IMR-90 (cell line): ENCODE measurements around the gene PGAP1. TPM values are rescaled to one million over a fixed set of nuclear protein-coding genes. Genes with fewer than 3 reads are reported as not detected.

Experiments
- ATAC-seq: fragments of 200-7000 bp; cut with Tn5 transposase; 2 replicates; pipeline ENCODE4 v1.9.1; 2020; ENCODE audit warnings: low read depth, mild to moderate bottlenecking, moderate library complexity
- BruUV-seq: library from RNA; stranded (reverse); fragments of 400-500 nt; replicated peaks from 2 replicates; lab custom pipeline; 2021; lab: Mats Ljungman, UMichigan
- CTCF ChIA-PET: fragments of 300-600 bp; formaldehyde crosslinking; extraction: SDS; loops from one replicate; lab custom pipeline; 2021; ENCODE audit warnings: antibody characterized with exemption; lab: Yijun Ruan, JAX
- POLR2A ChIA-PET: fragments of 300-600 bp; sonication (Branson Sonifier 250); formaldehyde crosslinking; loops from one replicate; lab custom pipeline; 2022; ENCODE audit warnings: antibody characterized with exemption; ENCODE audit not compliant: unreplicated experiment; lab: Charles Lee
- DNase-seq: peaks from one replicate; pipeline ENCODE4 v3.0.0; 2013
- H2AFZ ChIP-seq: replicated peaks from 2 replicates; pipeline ENCODE3; 2013; ENCODE audit warnings: low read length, mild to moderate bottlenecking; ENCODE audit not compliant: poor library complexity
- H2AK5ac ChIP-seq: 2 replicates; pipeline ENCODE4 v1.6.1; 2013; ENCODE audit warnings: low read depth, low read length, inconsistent platforms
- H2AK9ac ChIP-seq: replicated peaks from 2 replicates; pipeline ENCODE3; 2013; ENCODE audit warnings: mild to moderate bottlenecking, low read depth, low read length, moderate library complexity; ENCODE audit not compliant: poor library complexity
- H2BK120ac ChIP-seq: 2 replicates; pipeline ENCODE4 v1.6.1; 2013; ENCODE audit warnings: low read depth, low read length, inconsistent platforms
- H2BK15ac ChIP-seq: 3 replicates; pipeline ENCODE4 v1.6.1; 2013; ENCODE audit warnings: low read depth, low read length, inconsistent platforms
- H2BK20ac ChIP-seq: 2 replicates; pipeline ENCODE4 v1.6.1; 2013; ENCODE audit warnings: low read depth, mild to moderate bottlenecking, inconsistent platforms, low read length, moderate library complexity
- H2BK5ac ChIP-seq: 2 replicates; pipeline ENCODE4 v1.6.1; 2013; ENCODE audit warnings: mild to moderate bottlenecking, low read depth, low read length, inconsistent platforms; ENCODE audit not compliant: poor library complexity, severe bottlenecking
- H3K14ac ChIP-seq: replicated peaks from 2 replicates; pipeline ENCODE4 v1.6.1; 2013; ENCODE audit warnings: low read depth, low read length, inconsistent platforms
- H3K18ac ChIP-seq: 2 replicates; pipeline ENCODE4 v1.6.1; 2013; ENCODE audit warnings: low read depth, low read length, control low read depth
- H3K23ac ChIP-seq: 2 replicates; pipeline ENCODE4 v1.6.1; 2013; ENCODE audit warnings: low read depth, low read length, inconsistent platforms
- H3K27ac ChIP-seq: 2 replicates; pipeline ENCODE4 v1.5.1; 2013; ENCODE audit warnings: mild to moderate bottlenecking, control low read depth, low read length; ENCODE audit not compliant: insufficient read depth
- H3K27me3 ChIP-seq: 2 replicates; pipeline ENCODE4 v1.6.1; 2013; ENCODE audit warnings: low read length; ENCODE audit not compliant: control insufficient read depth, insufficient read depth
- H3K36me3 ChIP-seq: 2 replicates; pipeline ENCODE4 v1.6.1; 2013; ENCODE audit warnings: low read length, mixed read lengths; ENCODE audit not compliant: control insufficient read depth, insufficient read depth
- H3K4ac ChIP-seq: 2 replicates; pipeline ENCODE4 v1.6.1; 2013; ENCODE audit warnings: low read depth, low read length, inconsistent platforms
- H3K4me1 ChIP-seq: 2 replicates; pipeline ENCODE4 v1.6.1; 2013; ENCODE audit warnings: low read length, mixed read lengths; ENCODE audit not compliant: control insufficient read depth, insufficient read depth
- H3K4me2 ChIP-seq: 2 replicates; pipeline ENCODE4 v1.6.1; 2013; ENCODE audit warnings: low read depth, mild to moderate bottlenecking, control low read depth, low read length, moderate library complexity
- H3K4me3 ChIP-seq: 2 replicates; pipeline ENCODE4 v1.5.1; 2013; ENCODE audit warnings: low read depth, mild to moderate bottlenecking, control low read depth, low read length, moderate library complexity; ENCODE audit not compliant: insufficient read depth
- H3K56ac ChIP-seq: 2 replicates; pipeline ENCODE4 v1.6.1; 2013; ENCODE audit warnings: low read length, inconsistent platforms; ENCODE audit not compliant: insufficient read depth; ENCODE audit errors: extremely low read depth
- H3K79me1 ChIP-seq, 2 experiments: 2 replicates each; pipeline ENCODE4 v1.6.1; 2013; ENCODE audit warnings: low read length in 2 of 2, inconsistent platforms in 1 of 2, low read depth in 1 of 2
- H3K9ac ChIP-seq: 2 replicates; pipeline ENCODE4 v1.6.1; 2013; ENCODE audit warnings: low read depth, low read length, control low read depth
- H3K9me1 ChIP-seq: 2 replicates; pipeline ENCODE4 v1.6.1; 2013; ENCODE audit warnings: low read length, inconsistent platforms; ENCODE audit not compliant: insufficient read depth
- H3K9me3 ChIP-seq: 2 replicates; pipeline ENCODE4 v1.6.1; 2013; ENCODE audit warnings: low read length; ENCODE audit not compliant: control insufficient read depth, insufficient read depth
- H4K20me1 ChIP-seq: 2 replicates; pipeline ENCODE4 v1.6.1; 2013; ENCODE audit warnings: low read length, inconsistent platforms; ENCODE audit not compliant: insufficient read depth
- H4K5ac ChIP-seq: 2 replicates; pipeline ENCODE4 v1.6.1; 2013; ENCODE audit warnings: mild to moderate bottlenecking, low read depth, low read length, control low read depth
- H4K8ac ChIP-seq, 2 experiments: 2 replicates each; pipeline ENCODE4 v1.6.1; 2013; ENCODE audit warnings: low read depth in 2 of 2, low read length in 2 of 2, control low read depth in 1 of 2, inconsistent platforms in 1 of 2
- H4K91ac ChIP-seq: 2 replicates; pipeline ENCODE4 v1.6.1; 2013; ENCODE audit warnings: low read depth, low read length, inconsistent platforms; ENCODE audit not compliant: insufficient read depth
- BHLHE40 ChIP-seq: fragments of 150-350 bp; IDR thresholded peaks from 2 replicates; pipeline ENCODE4 v1.6.1; 2016; ENCODE audit warnings: mild to moderate bottlenecking, low read depth, low read length
- CEBPB ChIP-seq: IDR thresholded peaks from 2 replicates; pipeline ENCODE4 v1.6.1; 2012; ENCODE audit warnings: low read depth, low read length, improper control_type of control experiment
- CHD1 ChIP-seq: IDR thresholded peaks from 2 replicates; pipeline ENCODE4 v1.6.1; 2012; ENCODE audit warnings: low read depth, low read length, improper control_type of control experiment
- CTCF ChIP-seq: conservative IDR thresholded peaks from 2 replicates; pipeline ENCODE4 v1.5.1; 2012; ENCODE audit warnings: mild to moderate bottlenecking, low read depth, low read length, improper control_type of control experiment
- ELK1 ChIP-seq: fragments of 150-350 bp; IDR thresholded peaks from 2 replicates; pipeline ENCODE4 v1.6.1; 2016; ENCODE audit warnings: low read depth, mild to moderate bottlenecking, low read length, moderate library complexity, borderline replicate concordance
- FOS ChIP-seq: fragments of 150-350 bp; IDR thresholded peaks from 2 replicates; pipeline ENCODE4 v1.6.1; 2016; ENCODE audit warnings: low read depth, low read length
- MAFK ChIP-seq: IDR thresholded peaks from 2 replicates; pipeline ENCODE4 v1.6.1; 2012; ENCODE audit warnings: low read depth, low read length, improper control_type of control experiment
- MAZ ChIP-seq: IDR thresholded peaks from 2 replicates; pipeline ENCODE4 v1.6.1; 2012; ENCODE audit warnings: low read depth, mild to moderate bottlenecking, low read length, improper control_type of control experiment, moderate library complexity, borderline replicate concordance
- MXI1 ChIP-seq: IDR thresholded peaks from 2 replicates; pipeline ENCODE4 v1.6.1; 2012; ENCODE audit warnings: low read depth, mild to moderate bottlenecking, low read length, moderate library complexity, borderline replicate concordance
- NFE2L2 ChIP-seq: fragments of 150-350 bp; IDR thresholded peaks from 2 replicates; pipeline ENCODE4 v1.6.1; 2016; ENCODE audit warnings: low read depth, mild to moderate bottlenecking, low read length
- POLR2A ChIP-seq: IDR thresholded peaks from 2 replicates; pipeline ENCODE4 v1.6.1; 2012; ENCODE audit warnings: mild to moderate bottlenecking, low read depth, low read length
- RAD21 ChIP-seq: IDR thresholded peaks from 2 replicates; pipeline ENCODE4 v1.6.1; 2012; ENCODE audit warnings: low read length, improper control_type of control experiment
- RCOR1 ChIP-seq: IDR thresholded peaks from 2 replicates; pipeline ENCODE4 v1.6.1; 2012; ENCODE audit warnings: mild to moderate bottlenecking, low read length, improper control_type of control experiment; ENCODE audit not compliant: insufficient replicate concordance
- RFX5 ChIP-seq: IDR thresholded peaks from 2 replicates; pipeline ENCODE4 v1.8.0; 2012; ENCODE audit warnings: low read depth, mild to moderate bottlenecking, low read length, moderate library complexity
- SMC3 ChIP-seq: fragments of 150-350 bp; IDR thresholded peaks from 2 replicates; pipeline ENCODE4 v1.6.1; 2016; ENCODE audit warnings: low read depth, mild to moderate bottlenecking, antibody characterized with exemption, low read length, moderate library complexity
- USF2 ChIP-seq: fragments of 150-350 bp; IDR thresholded peaks from 2 replicates; pipeline ENCODE4 v1.6.1; 2017; ENCODE audit warnings: mild to moderate bottlenecking, antibody characterized with exemption, low read length, low read depth
- WGBS, 2 experiments: methylation state at CpG; one replicate each; pipeline versions ENCODE4 v1.1.5 to v1.1.7; 2013; ENCODE audit warnings: missing lambda C conversion rate in 2 of 2; ENCODE audit not compliant: insufficient read length in 1 of 2; ENCODE audit errors: extremely low coverage in 2 of 2; 5-methylcytosine and 5-hydroxymethylcytosine counted together
- dilution Hi-C: fragments of 300-500 bp; cut with HindIII; formaldehyde crosslinking; loops from one replicate; pipeline ENCODE4 v1.14.3; 2018; ENCODE audit warnings: low sequenced_read_pairs; ENCODE audit not compliant: unreplicated experiment
- in situ Hi-C: fragments of 300-500 bp; cut with MboI; formaldehyde crosslinking; loops from 3 replicates; pipeline ENCODE4 v1.14.3; 2019; ENCODE audit warnings: low sequenced_read_pairs, inconsistent platforms, mixed read lengths
- intact Hi-C: fragments of 100-400 bp; cut with micrococcal nuclease; formaldehyde crosslinking; loops from 2 replicates; pipeline ENCODE4 v1.10.0; 2022
- polyA plus RNA-seq, 3 experiments: library from polyadenylated mRNA; depleted of rRNA; stranded (reverse); fragments of >200 nt; gene quantifications; 2 replicates each; pipeline ENCODE4 v1.2.3, GENCODE V29; 2012; ENCODE audit warnings: low replicate concordance in 1 of 3
- total RNA-seq: library from RNA; depleted of rRNA; stranded (reverse); fragments of >200 nt; gene quantifications from 2 replicates; pipeline ENCODE4 v1.2.3, GENCODE V29; 2012

Gene PGAP1
- total and polyA plus RNA-seq, 2 of the 4 experiments (the other 2 are of a cell fraction), result 1.9 to 5.7 TPM

GRCh38 chr2:196965651-196966050 is 39.1 kb upstream of the PGAP1 start:
- CTCF ChIA-PET, result no interaction called here
- no peak overlapping the region for H2AFZ ChIP-seq
- WGBS, 2 experiments, result no CpG with 5 or more reads among the region's 4 CpGs

More at GRCh38 chr2:196965651-196966050, 39.1 kb upstream of the PGAP1 start:
- in situ Hi-C loops (no loop called here), intact Hi-C loops (no loop called here), dilution Hi-C loops (no loop called here)
- Histone ChIP-seq H3K9me3 (no peaks in the 10 kb centered on the region), H3K4me3 (no peak overlapping the region), H3K4ac (no peak overlapping the region), H3K9ac (no peak overlapping the region), H3K4me2 (no peak overlapping the region), H3K23ac (0 out of 2 replicates have a peak overlapping the region, but pooled peaks have one; percentile 8), H3K4me1 (no peaks in the 10 kb centered on the region), H3K27ac (no peak overlapping the region), H4K20me1 (no peaks in the 10 kb centered on the region), H2AK9ac (no peak overlapping the region), H2BK5ac (no peak overlapping the region), H2BK120ac (no peak overlapping the region), H2AK5ac (no peak overlapping the region), H4K91ac (no peak overlapping the region), H2BK20ac (no peak overlapping the region), H3K79me1 (no peaks in the 10 kb centered on the region), H3K27me3 (no peaks in the 10 kb centered on the region), H3K14ac (no peak overlapping the region), H3K18ac (no peak overlapping the region), H3K56ac (no peak overlapping the region), H2BK15ac (no peak overlapping the region), H4K8ac (peak overlapping the region in 1 of 2 experiments; percentile 40; a peak in 1 of 4 replicates), H4K5ac (no peak overlapping the region), H3K9me1 (peaks cover 2% of the 10 kb centered on the region; the same call in 1 of the 2 replicates), H3K36me3 (no peaks in the 10 kb centered on the region)
- no peak for DNase-seq
- POLR2A ChIA-PET, result no interaction called here
- no peak for TF ChIP-seq RFX5
- no peak for TF ChIP-seq ELK1
- no peak for TF ChIP-seq USF2
- TF ChIP-seq NFE2L2, result no peak
- TF ChIP-seq CTCF, result no peak
- TF ChIP-seq BHLHE40, result no peak
- TF ChIP-seq POLR2A, result no peak
- no peak for TF ChIP-seq SMC3
- TF ChIP-seq RAD21, result no peak
- TF ChIP-seq FOS, result no peak
- no peak for TF ChIP-seq MXI1
- TF ChIP-seq RCOR1, result no peak
- TF ChIP-seq CHD1, result no peak
- TF ChIP-seq MAFK, result no peak
- TF ChIP-seq CEBPB, result no peak
- TF ChIP-seq MAZ, result no peak
- no TSS peak for BruUV-seq
- no peak for ATAC-seq
